ENCODE results near the gene PRCD. TPM values are rescaled to one million over a fixed set of nuclear protein-coding genes. Genes with fewer than 3 reads are reported as not detected.
A peak's percentile ranks its signal among the peaks of the same experiment; 100 is the strongest.

PRCD gene
- total RNA-seq, 4 donors from 2014 or later = 0.73 to 2.5 (median 1.4) TPM; not detected in 1

GRCh38 chr17:76538281-76538931 is 1.4 kb upstream of the PRCD start:
- H3K4me1 ChIP-seq = peaks cover 16 to 88% (median 18%) of the 10 kb centered on the region in 3 donors
- no peak for TF ChIP-seq CTCF (IDR thresholded peaks at IDR 0.05)
- TF ChIP-seq POLR2A (IDR thresholded peaks at IDR 0.05) = no peak
- WGBS, 2 donors = 69 to 74% methylated on average over 4 to 8 of the region's 37 CpGs
- H3K27ac ChIP-seq = peak overlapping the region; percentile 32 to 87 (median 70)
- DNase-seq = no peak
- H3K36me3 ChIP-seq = no peaks in the 10 kb centered on the region
- H3K27me3 ChIP-seq = peaks cover 0 to 47% (median 3%) of the 10 kb centered on the region in 4 donors
- intact Hi-C loops (cut with DNase I) = no loop called here
- peak overlapping the region; percentile 15 to 67 (median 47) for H3K4me3 ChIP-seq
- no peaks in the 10 kb centered on the region for H3K9me3 ChIP-seq

- H3K27ac ChIP-seq = peak overlapping the region in 3 of 4 donors; percentile 57 to 87 (median 84)
- WGBS, 2 donors = 84 to 92% methylated on average over 6 to 9 of the region's 9 CpGs
- H3K4me3 ChIP-seq = peak overlapping the region in 2 of 4 donors; percentile 54 to 67
- intact Hi-C loops (cut with DNase I) = no loop called here
- H3K9me3 ChIP-seq = no peaks in the 10 kb centered on the region
- no peak for TF ChIP-seq POLR2A (IDR thresholded peaks at IDR 0.05)
- no peak for TF ChIP-seq CTCF (IDR thresholded peaks at IDR 0.05)
- H3K36me3 ChIP-seq = no peaks in the 10 kb centered on the region
- no peak for DNase-seq
- H3K4me1 ChIP-seq = peaks cover 16 to 95% (median 18%) of the 10 kb centered on the region in 3 donors
- H3K27me3 ChIP-seq = peaks cover 0 to 49% (median 3%) of the 10 kb centered on the region in 4 donors
Measured at GRCh38 chr17:76538941-76539570, 788 bp upstream of the PRCD start.

GRCh38 chr17:76540381-76541300 is 797 bp downstream of the PRCD start:
- peaks cover 15 to 97% (median 16%) of the 10 kb centered on the region in 3 donors for H3K4me1 ChIP-seq
- peak overlapping the region; percentile 63 to 79 (median 70) for H3K27ac ChIP-seq
- H3K27me3 ChIP-seq = peaks cover 0 to 54% (median 3%) of the 10 kb centered on the region in 4 donors
- DNase-seq = no peak
- H3K9me3 ChIP-seq = no peaks in the 10 kb centered on the region
- intact Hi-C loops (cut with DNase I) = no loop called here
- TF ChIP-seq POLR2A (IDR thresholded peaks at IDR 0.05) = peak in 1 of 4 donors; percentile 54
- TF ChIP-seq CTCF (IDR thresholded peaks at IDR 0.05) = peak in 3 of 6 experiments; percentile 9 to 39 (median 12)
- H3K36me3 ChIP-seq = no peaks in the 10 kb centered on the region
- peak overlapping the region in 3 of 4 donors; percentile 38 to 59 (median 39) for H3K4me3 ChIP-seq
- 11 to 24% methylated on average over 5 to 10 of the region's 27 CpGs for WGBS, 2 donors

GRCh38 chr17:76541739-76542454 is 2.1 kb downstream of the PRCD start:
- Histone ChIP-seq H3K27ac (peak overlapping the region in 2 of 4 donors; percentile 68 to 71), H3K27me3 (peaks cover 0 to 42% (median 2%) of the 10 kb centered on the region in 4 donors), H3K9me3 (no peaks in the 10 kb centered on the region), H3K36me3 (no peaks in the 10 kb centered on the region), H3K4me1 (peaks cover 22 to 98% (median 26%) of the 10 kb centered on the region in 3 donors), H3K4me3 (no peak overlapping the region)
- TF ChIP-seq CTCF (IDR thresholded peaks at IDR 0.05) (no peak), POLR2A (IDR thresholded peaks at IDR 0.05) (no peak)
- 80 to 92% methylated on average over 8 to 9 of the region's 10 CpGs for WGBS, 2 donors
- intact Hi-C loops (cut with DNase I) = no loop called here
- DNase-seq = no peak

All from esophagus squamous epithelium (tissue), 5 donors.